Stimulated activated naive B cell treated with anti-CD40 and anti-IgM and Interleukin-4, amounts not matched to agents 10 μg/mL and 1 μg/mL and 100 μg/mL, for 72 hours (primary cell): ENCODE data around the gene CCDC88C.

Experiments
- ATAC-seq, 2 donors: fragments of 150-1000 bp; cut with Tn5 transposase; replicated peaks; 2 replicates each; pipeline ENCODE4 v1.10.0; 2021; ENCODE audit warnings: moderate library complexity in 1 of 2
- DNase-seq: peaks from one replicate; pipeline ENCODE4 v3.0.0; 2021
- H3K27ac Mint-ChIP-seq: one replicate; pipeline ENCODE4 v1.8.0; 2022; ENCODE audit warnings: mild to moderate bottlenecking, mixed read lengths
- H3K27me3 Mint-ChIP-seq, 2 donors: one replicate each; pipeline ENCODE4 v1.8.0; 2022; ENCODE audit warnings: mixed read lengths in 2 of 2
- H3K36me3 Mint-ChIP-seq, 2 donors: one replicate each; pipeline ENCODE4 v1.8.0; 2022; ENCODE audit warnings: mixed read lengths in 2 of 2, mild to moderate bottlenecking in 1 of 2
- H3K4me1 Mint-ChIP-seq, 2 donors: one replicate each; pipeline ENCODE4 v1.8.0; 2022; ENCODE audit warnings: mixed read lengths in 2 of 2, mild to moderate bottlenecking in 1 of 2
- H3K4me3 Mint-ChIP-seq, 2 donors: one replicate each; pipeline ENCODE4 v1.8.0; 2022; ENCODE audit warnings: mild to moderate bottlenecking in 2 of 2, mixed read lengths in 2 of 2, moderate library complexity in 1 of 2
- H3K9me3 Mint-ChIP-seq, 2 donors: one replicate each; pipeline ENCODE4 v1.8.0; 2022; ENCODE audit warnings: mixed read lengths in 2 of 2, mild to moderate bottlenecking in 1 of 2

The CCDC88C gene

DNA sequence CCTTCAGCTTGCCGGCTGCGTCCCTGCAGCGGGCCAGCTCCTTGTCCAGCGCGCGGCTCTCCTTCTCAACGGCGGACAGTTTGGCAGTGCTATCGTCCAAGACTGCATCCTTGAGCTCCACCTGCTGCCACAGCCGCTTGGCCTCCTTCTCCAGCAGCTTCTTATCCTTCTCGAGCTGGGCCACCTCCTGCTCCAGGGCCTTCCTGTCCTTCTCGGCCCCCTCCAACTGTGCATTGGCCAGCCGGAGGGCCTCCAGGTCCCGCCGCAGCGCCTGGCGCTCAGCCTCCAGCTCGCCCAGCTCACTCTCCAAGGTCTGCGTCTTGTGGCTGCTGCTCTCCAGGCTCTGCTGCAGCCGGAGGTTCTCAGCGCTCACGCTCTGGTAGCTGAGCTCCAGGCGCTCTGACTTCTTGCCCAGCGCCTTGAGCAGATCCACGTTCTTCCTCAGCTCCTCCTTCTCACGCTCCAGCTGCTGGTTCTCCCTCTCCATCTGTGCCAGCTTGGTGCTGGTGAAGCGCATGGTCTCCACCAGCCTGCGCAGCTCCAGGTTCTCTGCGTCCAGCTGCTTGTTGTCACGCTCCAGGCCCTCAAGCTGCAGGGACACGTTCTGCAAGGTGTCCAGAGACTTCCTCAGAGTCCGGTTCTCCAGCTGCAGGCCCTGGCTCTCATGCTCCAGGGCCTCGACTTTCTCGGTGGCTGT lies 104.3 kb downstream of the CCDC88C start:
- no peaks in the 10 kb centered on the region for H3K9me3 Mint-ChIP-seq

DNA sequence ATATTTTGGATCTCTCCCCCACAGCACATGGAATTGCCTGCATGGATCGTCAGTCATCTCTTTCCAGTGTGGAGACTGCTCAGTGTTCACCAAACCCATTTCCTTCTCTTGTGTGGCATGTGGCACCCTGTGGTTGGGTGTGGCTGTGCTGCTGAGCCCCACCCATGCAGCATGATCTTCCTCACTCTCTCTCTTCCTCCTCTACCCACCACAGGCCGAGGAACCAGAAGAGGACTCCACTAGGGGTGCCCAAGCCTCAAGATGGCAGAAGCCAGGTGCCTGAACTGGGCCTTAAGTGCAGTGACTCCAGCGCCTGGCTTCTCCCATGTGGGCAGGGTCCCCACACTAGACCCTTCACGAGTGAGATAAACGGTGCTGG lies 106.3 kb downstream of the CCDC88C start:
- peak overlapping the region; percentile 94 for H3K27ac Mint-ChIP-seq
- ATAC-seq (peak in 1 of 2 donors; percentile 21), DNase-seq (no peak)
- H3K4me1 Mint-ChIP-seq, result peaks cover 37 to 65% of the 10 kb centered on the region in 2 donors
- H3K4me3 Mint-ChIP-seq, result peak overlapping the region in 1 of 2 donors; percentile 32
- H3K9me3 Mint-ChIP-seq, result no peaks in the 10 kb centered on the region
- H3K27me3 Mint-ChIP-seq, result no peaks in the 10 kb centered on the region
- H3K36me3 Mint-ChIP-seq, result peaks cover 59 to 78% of the 10 kb centered on the region in 2 donors

More for the DNA sequence above, 104.3 kb downstream of the CCDC88C start:
- Mint-ChIP-seq H3K36me3 (peaks cover 55 to 77% of the 10 kb centered on the region in 2 donors), H3K4me1 (peaks cover 54 to 79% of the 10 kb centered on the region in 2 donors), H3K27ac (peak overlapping the region; percentile 85), H3K27me3 (no peaks in the 10 kb centered on the region), H3K4me3 (peak overlapping the region; percentile 36 to 49)
- ATAC-seq, result no peak
- no peak for DNase-seq

DNA sequence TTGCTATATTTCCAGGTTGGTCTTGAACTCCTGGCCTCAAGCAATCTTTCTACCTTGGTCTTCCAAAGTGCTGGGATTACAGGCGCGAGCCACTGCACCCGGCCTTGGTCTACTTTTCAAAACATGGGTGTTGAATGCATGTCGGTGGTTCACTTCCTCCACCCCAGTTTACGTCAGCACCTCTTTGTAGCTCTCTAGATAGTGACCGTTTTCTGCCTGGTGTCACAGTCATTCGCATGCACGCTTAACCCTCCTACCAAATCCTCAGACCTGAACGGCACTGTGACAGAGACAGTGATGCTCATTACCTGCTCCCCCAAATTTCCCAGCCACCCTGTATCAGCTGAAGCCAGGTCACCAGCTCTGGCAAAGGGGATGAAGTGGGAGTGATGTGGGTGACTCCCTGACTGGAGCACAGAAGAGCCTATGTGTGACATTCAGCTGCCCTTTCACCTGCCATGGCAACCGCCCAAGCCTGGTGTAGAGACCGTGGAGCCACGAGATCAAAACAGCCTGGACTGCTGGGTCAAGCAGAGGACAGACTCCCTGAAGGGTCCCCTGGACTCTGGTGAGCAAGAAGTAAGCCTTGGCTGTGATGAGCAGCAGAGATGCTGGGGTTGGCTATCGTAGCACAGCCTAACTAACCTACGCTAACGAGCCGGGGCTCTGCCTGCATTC lies 106.9 kb downstream of the CCDC88C start:
- no peaks in the 10 kb centered on the region for H3K27me3 Mint-ChIP-seq
- no peaks in the 10 kb centered on the region for H3K9me3 Mint-ChIP-seq
- DNase-seq, result no peak
- ATAC-seq, result no peak
- peaks cover 54 to 73% of the 10 kb centered on the region in 2 donors for H3K36me3 Mint-ChIP-seq
- peaks cover 32 to 59% of the 10 kb centered on the region in 2 donors for H3K4me1 Mint-ChIP-seq
- peak overlapping the region in 1 of 2 donors; percentile 32 for H3K4me3 Mint-ChIP-seq
- peak overlapping the region; percentile 94 for H3K27ac Mint-ChIP-seq

DNA sequence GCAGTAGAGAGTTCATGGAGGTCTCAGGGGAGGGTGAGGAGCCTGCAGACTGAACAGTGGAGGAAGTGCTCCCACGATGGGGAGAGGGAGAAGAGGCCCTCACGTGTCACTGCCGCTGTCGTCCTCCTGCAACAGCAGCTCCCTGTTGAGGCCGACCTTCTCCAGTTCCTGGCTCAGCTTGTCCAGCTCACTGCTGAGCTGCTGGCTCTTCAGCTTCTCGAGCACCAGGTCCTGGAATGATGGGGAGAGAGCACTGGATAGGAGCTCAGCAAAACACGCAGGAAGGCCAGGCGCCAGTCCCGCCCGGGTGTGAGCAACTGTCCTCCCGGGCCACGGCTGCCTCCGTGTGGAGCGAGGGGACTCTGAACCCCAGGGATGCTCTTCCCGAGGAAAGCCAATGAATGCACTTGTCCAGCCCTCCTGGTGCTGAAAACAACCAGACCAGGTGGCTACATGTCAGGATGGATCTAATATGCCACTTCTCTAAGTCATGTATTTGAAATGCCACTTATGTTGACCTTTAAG lies 107.8 kb downstream of the CCDC88C start:
- DNase-seq (no peak), ATAC-seq (no peak)
- H3K27me3 Mint-ChIP-seq, result no peaks in the 10 kb centered on the region
- no peaks in the 10 kb centered on the region for H3K9me3 Mint-ChIP-seq
- H3K27ac Mint-ChIP-seq, result peak overlapping the region; percentile 80
- no peak overlapping the region for H3K4me3 Mint-ChIP-seq
- peaks cover 55 to 75% of the 10 kb centered on the region in 2 donors for H3K36me3 Mint-ChIP-seq
- peaks cover 28 to 51% of the 10 kb centered on the region in 2 donors for H3K4me1 Mint-ChIP-seq

DNA sequence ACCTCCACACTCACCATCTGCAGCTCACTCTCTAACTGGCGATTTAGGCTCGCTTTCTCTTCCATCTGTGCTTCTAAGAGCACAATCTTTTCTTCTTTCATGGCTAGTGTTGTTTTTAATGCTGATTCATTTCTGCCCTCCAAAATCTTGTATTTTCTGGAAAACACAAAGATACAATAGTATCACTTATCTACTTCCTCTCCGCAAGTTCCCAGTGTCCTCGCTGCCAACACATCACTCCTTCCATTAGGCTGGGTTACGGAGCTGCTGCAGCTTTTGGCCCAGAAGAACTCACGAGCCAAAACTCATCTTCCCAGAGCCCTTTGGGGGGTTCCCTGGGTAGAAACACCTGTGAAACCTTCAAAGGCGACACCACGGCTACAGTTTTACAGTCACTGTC lies 109.3 kb downstream of the CCDC88C start:
- Mint-ChIP-seq H3K4me3 (no peak overlapping the region), H3K27ac (no peak overlapping the region), H3K4me1 (peaks cover 19 to 41% of the 10 kb centered on the region in 2 donors), H3K27me3 (no peaks in the 10 kb centered on the region), H3K36me3 (peaks cover 52 to 74% of the 10 kb centered on the region in 2 donors), H3K9me3 (no peaks in the 10 kb centered on the region)
- DNase-seq, result no peak
- ATAC-seq, result no peak

DNA sequence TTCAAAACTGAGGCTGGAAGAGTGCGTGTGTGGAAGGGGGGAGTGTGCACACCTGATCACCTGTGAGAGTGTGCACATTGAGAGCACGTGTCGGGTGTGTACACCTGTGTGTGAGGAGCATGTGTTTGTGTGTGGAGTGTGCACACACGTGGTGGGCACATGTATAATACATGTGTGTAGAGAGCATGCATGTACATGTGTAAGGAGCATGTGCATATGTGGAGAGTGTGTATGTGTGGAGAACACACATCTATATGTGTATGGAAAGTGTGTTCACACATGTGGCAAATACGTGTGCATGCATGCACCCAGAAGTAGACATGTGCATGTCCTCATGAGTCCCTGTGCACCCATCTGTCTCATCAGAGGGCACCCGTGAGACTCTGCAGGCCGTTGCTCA lies 110.0 kb downstream of the CCDC88C start:
- DNase-seq (no peak), ATAC-seq (no peak)
- no peaks in the 10 kb centered on the region for H3K27me3 Mint-ChIP-seq
- H3K27ac Mint-ChIP-seq, result no peak overlapping the region
- H3K9me3 Mint-ChIP-seq, result no peaks in the 10 kb centered on the region
- peaks cover 53 to 73% of the 10 kb centered on the region in 2 donors for H3K36me3 Mint-ChIP-seq
- H3K4me3 Mint-ChIP-seq, result no peak overlapping the region
- peaks cover 20 to 41% of the 10 kb centered on the region in 2 donors for H3K4me1 Mint-ChIP-seq

DNA sequence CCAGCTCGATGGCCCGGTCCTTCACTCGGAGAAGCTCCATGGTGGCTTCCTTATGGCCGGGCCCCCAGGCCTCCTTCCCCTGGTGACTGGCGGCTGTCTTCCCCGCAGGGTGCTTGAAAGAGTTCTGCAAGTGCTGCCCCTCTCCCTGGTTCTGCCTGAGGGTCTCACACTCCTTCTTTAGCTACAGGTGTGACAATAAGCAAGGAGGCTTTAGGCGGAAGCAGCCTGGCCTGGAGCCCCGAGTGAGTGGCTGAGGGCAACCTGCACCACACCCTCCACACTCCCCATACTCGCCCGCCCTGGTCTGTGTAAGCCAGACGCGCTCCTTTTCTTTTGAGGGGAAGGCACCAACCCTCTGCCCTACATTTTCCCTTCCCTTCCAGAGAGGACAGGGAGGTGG lies 110.6 kb downstream of the CCDC88C start:
- no peak for ATAC-seq
- Mint-ChIP-seq H3K4me1 (peaks cover 26 to 47% of the 10 kb centered on the region in 2 donors), H3K9me3 (no peaks in the 10 kb centered on the region)

DNA sequence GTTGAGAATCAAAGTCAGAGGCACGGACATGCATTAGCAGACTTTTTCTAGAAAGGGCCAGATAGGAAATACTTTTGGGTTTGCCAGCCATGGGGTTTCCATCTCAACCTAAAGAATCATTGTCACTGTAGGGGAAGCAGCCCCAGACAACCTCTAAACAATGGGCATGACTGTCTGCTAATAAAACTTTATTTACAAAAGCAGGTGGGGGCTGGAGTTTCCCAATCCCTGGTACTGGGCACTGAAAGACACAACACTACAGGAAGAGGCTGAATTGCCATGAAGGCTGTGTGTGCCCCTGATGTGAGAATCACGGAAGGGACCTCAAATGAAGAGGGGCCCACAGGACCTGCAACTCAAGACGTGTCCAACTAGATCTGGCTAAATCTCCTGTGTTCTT lies 111.1 kb downstream of the CCDC88C start:
- DNase-seq (no peak), ATAC-seq (no peak)
- peaks cover 31 to 51% of the 10 kb centered on the region in 2 donors for H3K4me1 Mint-ChIP-seq
- H3K4me3 Mint-ChIP-seq, result no peak overlapping the region
- H3K27ac Mint-ChIP-seq, result peak overlapping the region; percentile 75
- H3K9me3 Mint-ChIP-seq, result no peaks in the 10 kb centered on the region
- H3K36me3 Mint-ChIP-seq, result peaks cover 62 to 81% of the 10 kb centered on the region in 2 donors
- H3K27me3 Mint-ChIP-seq, result no peaks in the 10 kb centered on the region

More for the DNA sequence above, 110.6 kb downstream of the CCDC88C start:
- Mint-ChIP-seq H3K27ac (peak overlapping the region; percentile 75), H3K36me3 (peaks cover 59 to 78% of the 10 kb centered on the region in 2 donors), H3K27me3 (no peaks in the 10 kb centered on the region), H3K4me3 (no peak overlapping the region)
- DNase-seq, result no peak

DNA sequence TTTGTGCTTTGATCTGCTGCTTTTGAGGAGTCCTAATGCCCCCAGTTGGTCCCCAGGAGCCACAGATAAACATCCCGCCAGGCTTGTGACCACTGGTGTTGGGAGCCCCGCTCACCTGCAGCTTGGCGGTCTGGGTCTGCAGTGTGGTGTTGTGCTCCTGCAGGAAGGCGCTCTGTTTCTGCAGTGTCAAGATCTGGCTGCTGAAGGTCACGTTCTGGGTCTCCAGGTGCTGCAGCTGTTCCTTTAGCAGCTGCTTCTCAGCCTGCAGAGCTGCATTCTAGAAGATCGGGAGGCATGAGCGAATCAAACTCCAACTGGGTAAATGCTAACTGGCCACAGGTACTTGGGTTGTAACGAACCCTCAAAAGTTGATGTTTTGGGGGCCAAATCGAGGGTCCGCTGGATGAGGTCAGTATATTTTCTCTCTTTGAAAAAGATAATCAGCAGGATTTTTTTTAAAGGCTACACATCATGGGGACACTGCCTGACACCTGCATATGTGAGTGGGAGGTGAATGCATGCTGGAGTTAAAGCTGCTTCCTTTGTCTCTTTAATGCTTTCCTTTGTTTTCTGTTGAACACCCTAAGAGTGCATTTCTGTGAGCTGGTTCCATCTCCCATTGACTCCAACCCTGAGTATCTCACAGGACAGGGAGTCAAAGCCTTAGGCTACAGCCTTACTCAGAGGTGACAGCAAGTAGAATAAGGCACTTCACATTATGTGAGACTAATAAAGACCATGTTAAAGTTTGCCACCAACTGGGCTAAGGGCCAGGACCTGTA lies 111.8 kb downstream of the CCDC88C start:
- DNase-seq (no peak), ATAC-seq (no peak)
- peak overlapping the region; percentile 31 for H3K27ac Mint-ChIP-seq
- no peak overlapping the region for H3K4me3 Mint-ChIP-seq
- peaks cover 28 to 51% of the 10 kb centered on the region in 2 donors for H3K4me1 Mint-ChIP-seq
- H3K36me3 Mint-ChIP-seq, result peaks cover 62 to 81% of the 10 kb centered on the region in 2 donors
- H3K9me3 Mint-ChIP-seq, result no peaks in the 10 kb centered on the region
- no peaks in the 10 kb centered on the region for H3K27me3 Mint-ChIP-seq

DNA sequence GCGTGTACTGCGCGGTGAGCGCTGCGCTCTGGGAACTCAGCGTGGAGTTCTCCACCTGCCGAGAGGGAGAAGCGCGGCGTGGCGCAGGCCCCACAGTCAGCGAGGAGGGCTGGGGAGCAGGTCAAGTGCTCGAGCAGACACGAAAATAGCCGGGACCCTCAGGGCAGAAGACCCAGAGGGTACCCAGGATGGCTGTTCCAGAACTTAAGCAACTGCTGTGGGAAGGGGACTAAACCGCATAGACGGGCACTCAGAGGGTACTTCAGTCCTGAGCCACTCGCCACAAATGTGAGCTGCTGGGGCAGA lies 113.7 kb downstream of the CCDC88C start:
- peaks cover 66 to 83% of the 10 kb centered on the region in 2 donors for H3K36me3 Mint-ChIP-seq

DNA sequence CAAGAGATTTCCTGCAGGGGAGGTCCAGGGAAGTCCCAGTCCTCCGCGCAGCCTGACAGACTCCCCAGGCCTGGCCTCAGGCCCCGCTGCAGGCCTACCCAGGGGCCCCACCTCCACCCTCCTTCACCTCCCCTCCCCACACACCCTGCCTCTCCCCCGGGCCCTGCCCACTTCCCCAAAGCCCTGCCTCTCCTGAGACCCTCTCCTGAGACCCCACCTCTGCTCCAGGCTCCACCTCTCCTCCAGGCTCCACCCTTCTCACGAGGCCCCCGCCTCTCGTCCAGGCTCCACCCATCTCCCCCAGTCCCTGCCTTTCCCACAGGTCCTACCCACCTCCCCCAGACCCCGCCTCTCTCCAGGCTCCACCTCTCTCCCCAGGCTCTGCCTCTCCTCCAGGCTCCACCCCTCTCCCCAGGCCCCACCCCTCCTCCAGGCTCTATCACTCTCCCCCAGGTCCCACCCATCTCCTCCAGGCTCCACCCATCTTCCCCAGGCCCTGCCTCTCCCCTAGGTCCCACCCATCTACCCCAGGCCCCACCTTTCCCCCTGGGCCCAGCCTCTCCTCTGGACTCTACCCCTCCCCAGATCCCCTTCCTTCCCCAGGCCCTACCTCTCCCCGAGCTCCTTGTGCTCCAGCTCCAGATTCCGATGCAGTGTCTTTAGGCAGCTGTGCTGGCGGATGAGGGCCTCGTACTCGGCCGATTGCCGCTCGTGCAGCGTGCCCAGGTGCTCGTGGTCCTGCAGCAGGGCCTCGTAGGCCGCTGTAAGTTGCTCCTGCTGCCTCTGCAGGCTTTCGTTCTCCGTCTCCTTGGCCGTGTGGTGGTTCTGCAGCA lies 114.3 kb downstream of the CCDC88C start:
- H3K36me3 Mint-ChIP-seq, result peaks cover 68 to 85% of the 10 kb centered on the region in 2 donors
- ATAC-seq (peak; percentile 84 to 85), DNase-seq (peak; percentile 46)
- H3K9me3 Mint-ChIP-seq, result no peaks in the 10 kb centered on the region
- H3K27ac Mint-ChIP-seq, result peak overlapping the region; percentile 96
- peak overlapping the region; percentile 71 to 79 for H3K4me3 Mint-ChIP-seq
- H3K27me3 Mint-ChIP-seq, result no peaks in the 10 kb centered on the region
- peaks cover 25 to 39% of the 10 kb centered on the region in 2 donors for H3K4me1 Mint-ChIP-seq

More for the DNA sequence above, 113.7 kb downstream of the CCDC88C start:
- Mint-ChIP-seq H3K27ac (peak overlapping the region; percentile 96), H3K4me3 (no peak overlapping the region), H3K9me3 (no peaks in the 10 kb centered on the region), H3K27me3 (no peaks in the 10 kb centered on the region), H3K4me1 (peaks cover 25 to 39% of the 10 kb centered on the region in 2 donors)
- no peak for ATAC-seq
- no peak for DNase-seq

DNA sequence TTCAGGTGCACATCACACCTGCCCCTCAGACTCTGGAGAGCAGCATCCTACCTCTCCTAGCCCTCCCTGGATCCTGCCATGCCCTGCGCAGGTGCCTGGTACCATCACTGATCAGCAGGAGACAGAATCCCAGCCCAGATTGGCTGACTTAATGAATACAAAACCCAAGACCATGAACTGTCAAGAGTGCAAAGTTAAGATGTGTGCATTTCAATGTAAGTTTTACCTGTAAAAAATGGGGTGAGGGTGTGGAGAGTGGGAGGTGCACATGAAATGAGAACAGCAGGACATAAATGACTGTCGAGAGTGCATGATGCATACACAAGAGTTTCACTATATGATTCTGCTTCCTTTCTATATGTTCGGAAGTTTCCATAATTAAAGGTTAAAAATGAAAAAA lies 115.2 kb downstream of the CCDC88C start:
- peaks cover 63 to 82% of the 10 kb centered on the region in 2 donors for H3K36me3 Mint-ChIP-seq
- peak overlapping the region; percentile 71 to 79 for H3K4me3 Mint-ChIP-seq
- ATAC-seq (peak; percentile 88 to 90), DNase-seq (no peak)
- peaks cover 24 to 36% of the 10 kb centered on the region in 2 donors for H3K4me1 Mint-ChIP-seq
- peak overlapping the region; percentile 96 for H3K27ac Mint-ChIP-seq
- H3K9me3 Mint-ChIP-seq, result no peaks in the 10 kb centered on the region
- no peaks in the 10 kb centered on the region for H3K27me3 Mint-ChIP-seq

DNA sequence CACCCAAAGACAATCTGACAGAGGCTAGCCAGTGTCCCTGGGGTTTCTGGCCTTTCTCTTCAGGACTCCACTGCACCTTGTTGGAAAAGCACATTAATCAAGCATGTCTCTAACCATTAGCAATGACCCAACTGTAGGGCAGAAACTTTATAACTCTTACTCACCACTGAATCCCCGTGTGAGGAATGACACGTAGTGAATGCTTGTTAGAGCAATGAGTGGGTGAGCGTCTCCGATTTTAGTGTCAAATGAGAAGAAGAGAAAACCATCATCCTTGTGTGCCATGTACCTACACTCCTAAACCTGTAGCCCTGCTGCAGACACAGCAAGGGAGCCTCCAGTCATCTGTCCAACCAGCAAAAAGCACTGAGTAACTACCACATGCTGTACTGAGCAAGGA lies 116.7 kb downstream of the CCDC88C start:
- Mint-ChIP-seq H3K27me3 (no peaks in the 10 kb centered on the region), H3K36me3 (peaks cover 65 to 87% of the 10 kb centered on the region in 2 donors), H3K4me1 (peaks cover 24 to 34% of the 10 kb centered on the region in 2 donors), H3K4me3 (no peak overlapping the region), H3K27ac (peak overlapping the region; percentile 96), H3K9me3 (no peaks in the 10 kb centered on the region)
- DNase-seq, result no peak
- no peak for ATAC-seq
